HEK293 (cell line): ENCODE results near the gene AGXT2.

ENCODE experiments used
- CTCF ChIA-PET: fragments of 350-600 bp; formaldehyde crosslinking; extraction: SDS; loops from one replicate; lab custom pipeline; 2021; ENCODE audit warnings: antibody characterized with exemption; lab: Yijun Ruan, JAX
- POLR2A ChIA-PET: fragments of 300-600 bp; formaldehyde crosslinking; extraction: SDS; loops from one replicate; lab custom pipeline; 2020; ENCODE audit warnings: antibody characterized with exemption, inconsistent platforms; lab: Yijun Ruan, JAX
- H3K27ac ChIP-seq: fragments of 200-500 bp; sonication (Bioruptor generic); 2 replicates; pipeline ENCODE4 v1.5.1; 2014; ENCODE audit warnings: low read depth, low read length, control low read depth, inconsistent platforms; ENCODE audit errors: extremely low read depth
- H3K36me3 ChIP-seq, 2 experiments: fragments of 200-500 bp in 1 of 2; sonication (Bioruptor generic) in 1 of 2; 1 replicate in 1 of 2; 2 replicates in 1 of 2; pipeline ENCODE4 v1.5.1; 2014 to 2017; ENCODE audit warnings: inconsistent platforms in 2 of 2, low read length in 2 of 2; ENCODE audit not compliant: control insufficient read depth in 2 of 2, insufficient read depth in 1 of 2
- H3K4me1 ChIP-seq: fragments of 200-500 bp; sonication (Bioruptor generic); 2 replicates; pipeline ENCODE4 v1.5.1; 2014; ENCODE audit warnings: mild to moderate bottlenecking, low read length, inconsistent platforms; ENCODE audit not compliant: control insufficient read depth, insufficient read depth
- H3K4me3 ChIP-seq: 2 replicates; pipeline ENCODE4 v1.5.1; 2011; ENCODE audit warnings: low read depth, mild to moderate bottlenecking, control low read depth, low read length, moderate library complexity
- H3K9me3 ChIP-seq: fragments of 200-500 bp; sonication (Bioruptor generic); 2 replicates; pipeline ENCODE4 v1.5.1; 2014; ENCODE audit warnings: low read depth, low read length, inconsistent platforms; ENCODE audit not compliant: control insufficient read depth, insufficient read depth
- ATF2 ChIP-seq: fragments of 450-650 bp; formaldehyde crosslinking; IDR thresholded peaks from 2 replicates; pipeline ENCODE4 v1.5.1; 2016; ENCODE audit warnings: missing biosample characterization, missing genetic modification characterization, low read depth
- BCL6B ChIP-seq: fragments of 450-650 bp; formaldehyde crosslinking; IDR thresholded peaks from 2 replicates; pipeline ENCODE4 v1.5.1; 2017; ENCODE audit warnings: missing biosample characterization, missing genetic modification characterization
- GLIS1 ChIP-seq: fragments of 450-650 bp; formaldehyde crosslinking; IDR thresholded peaks from 2 replicates; pipeline ENCODE4 v1.5.1; 2016; ENCODE audit warnings: missing biosample characterization, missing genetic modification characterization
- HOXC10 ChIP-seq: sonication (generic); formaldehyde crosslinking; IDR thresholded peaks from 2 replicates; pipeline ENCODE4 v1.8.1; 2023; ENCODE audit warnings: mild to moderate bottlenecking, missing genetic modification reagents
- MEIS1 ChIP-seq: sonication (generic); formaldehyde crosslinking; IDR thresholded peaks from 2 replicates; pipeline ENCODE4 v1.8.1; 2022; ENCODE audit warnings: missing genetic modification reagents, mild to moderate bottlenecking, borderline replicate concordance
- SALL2 ChIP-seq: fragments of 450-650 bp; formaldehyde crosslinking; IDR thresholded peaks from 2 replicates; pipeline ENCODE4 v1.5.0; 2017; ENCODE audit warnings: missing biosample characterization, mild to moderate bottlenecking, missing genetic modification characterization, borderline replicate concordance
- TRIM28 ChIP-seq: IDR thresholded peaks from 2 replicates; pipeline ENCODE4 v1.6.1; 2011; ENCODE audit warnings: low read length, control low read depth, borderline replicate concordance
- ZBTB26 ChIP-seq: fragments of 450-650 bp; formaldehyde crosslinking; optimal IDR thresholded peaks from 2 replicates; pipeline ENCODE3; 2016; ENCODE audit warnings: missing biosample characterization, mild to moderate bottlenecking, missing genetic modification characterization
- ZNF114 ChIP-seq: fragments of 450-650 bp; formaldehyde crosslinking; IDR thresholded peaks from 2 replicates; pipeline ENCODE4 v1.5.0; 2017; ENCODE audit warnings: missing biosample characterization, missing genetic modification characterization
- ZNF175 ChIP-seq: fragments of 450-650 bp; formaldehyde crosslinking; IDR thresholded peaks from 2 replicates; pipeline ENCODE4 v1.5.1; 2016; ENCODE audit warnings: missing biosample characterization, missing genetic modification characterization
- ZNF202 ChIP-seq: fragments of 450-650 bp; formaldehyde crosslinking; IDR thresholded peaks from 2 replicates; pipeline ENCODE4 v1.5.1; 2016; ENCODE audit warnings: missing biosample characterization, missing genetic modification characterization, borderline replicate concordance
- ZNF266 ChIP-seq: fragments of 450-650 bp; formaldehyde crosslinking; IDR thresholded peaks from 2 replicates; pipeline ENCODE4 v1.5.1; 2016; ENCODE audit warnings: missing biosample characterization, missing genetic modification characterization, low read depth
- ZNF274 ChIP-seq, 2 experiments: fragments of 200-500 bp in 1 of 2; fragments of 450-650 bp in 1 of 2; sonication (Bioruptor generic) in 1 of 2; formaldehyde crosslinking in 1 of 2; IDR thresholded peaks; 2 replicates each; pipeline versions ENCODE4 v1.5.1 to v1.6.1; 2014 to 2016; ENCODE audit warnings: borderline replicate concordance in 1 of 2, inconsistent platforms in 1 of 2, low read length in 1 of 2, missing biosample characterization in 1 of 2, missing genetic modification characterization in 1 of 2
- ZNF335 ChIP-seq: fragments of 450-650 bp; formaldehyde crosslinking; conservative IDR thresholded peaks from 2 replicates; pipeline ENCODE4 v1.5.1; 2016; ENCODE audit warnings: missing biosample characterization, missing genetic modification characterization
- ZNF391 ChIP-seq: fragments of 450-650 bp; formaldehyde crosslinking; IDR thresholded peaks from 2 replicates; pipeline ENCODE4 v1.5.1; 2016; ENCODE audit warnings: low read depth, missing biosample characterization, missing genetic modification characterization, borderline replicate concordance
- ZNF394 ChIP-seq: fragments of 450-650 bp; formaldehyde crosslinking; IDR thresholded peaks from 2 replicates; pipeline ENCODE4 v1.5.1; 2016; ENCODE audit warnings: missing biosample characterization, missing genetic modification characterization, mild to moderate bottlenecking, moderate library complexity, borderline replicate concordance
- ZNF426 ChIP-seq: fragments of 450-650 bp; formaldehyde crosslinking; IDR thresholded peaks from 2 replicates; pipeline ENCODE4 v1.5.1; 2017; ENCODE audit warnings: missing biosample characterization, missing genetic modification characterization, mild to moderate bottlenecking, inconsistent platforms, moderate library complexity
- ZNF521 ChIP-seq: fragments of 450-650 bp; formaldehyde crosslinking; IDR thresholded peaks from 2 replicates; pipeline ENCODE4 v1.5.1; 2017; ENCODE audit warnings: missing biosample characterization, mild to moderate bottlenecking, missing genetic modification characterization
- ZNF558 ChIP-seq: fragments of 450-650 bp; formaldehyde crosslinking; IDR thresholded peaks from 2 replicates; pipeline ENCODE4 v1.5.1; 2016; ENCODE audit warnings: missing biosample characterization, missing genetic modification characterization
- ZNF580 ChIP-seq: fragments of 450-650 bp; formaldehyde crosslinking; IDR thresholded peaks from 2 replicates; pipeline ENCODE4 v1.5.1; 2016; ENCODE audit warnings: missing biosample characterization, missing genetic modification characterization
- ZNF585B ChIP-seq: fragments of 450-650 bp; formaldehyde crosslinking; IDR thresholded peaks from 2 replicates; pipeline ENCODE4 v1.5.1; 2016; ENCODE audit warnings: missing biosample characterization, missing genetic modification characterization
- ZNF623 ChIP-seq: fragments of 450-650 bp; formaldehyde crosslinking; IDR thresholded peaks from 2 replicates; pipeline ENCODE4 v1.5.1; 2016; ENCODE audit warnings: missing biosample characterization, missing genetic modification characterization
- ZNF629 ChIP-seq: fragments of 450-650 bp; formaldehyde crosslinking; IDR thresholded peaks from 2 replicates; pipeline ENCODE4 v1.5.1; 2017; ENCODE audit warnings: missing biosample characterization, missing genetic modification characterization
- ZNF707 ChIP-seq: fragments of 450-650 bp; formaldehyde crosslinking; IDR thresholded peaks from 2 replicates; pipeline ENCODE4 v1.5.1; 2016; ENCODE audit warnings: missing biosample characterization, missing genetic modification characterization
- ZNF747 ChIP-seq: fragments of 450-650 bp; formaldehyde crosslinking; IDR thresholded peaks from 2 replicates; pipeline ENCODE4 v1.5.1; 2016; ENCODE audit warnings: missing biosample characterization, missing genetic modification characterization
- ZNF776 ChIP-seq: fragments of 450-650 bp; formaldehyde crosslinking; IDR thresholded peaks from 2 replicates; pipeline ENCODE4 v1.5.0; 2017; ENCODE audit warnings: missing biosample characterization, missing genetic modification characterization, borderline replicate concordance
- ZNF791 ChIP-seq: fragments of 450-650 bp; formaldehyde crosslinking; IDR thresholded peaks from 2 replicates; pipeline ENCODE4 v1.5.1; 2016; ENCODE audit warnings: missing biosample characterization, missing genetic modification characterization
- ZSCAN5A ChIP-seq: fragments of 450-650 bp; formaldehyde crosslinking; IDR thresholded peaks from 2 replicates; pipeline ENCODE4 v1.5.1; 2016; ENCODE audit warnings: missing biosample characterization, missing genetic modification characterization

The AGXT2 gene

GRCh38 chr5:35023391-35024178 is 24.2 kb downstream of the AGXT2 start (continued):
- TF ChIP-seq TRIM28: no peak
- no peak for TF ChIP-seq ZBTB26
- no peak for TF ChIP-seq ZNF580 (tag by site-specific recombination)
- no peak for TF ChIP-seq ZNF391 (tag by site-specific recombination)
- TF ChIP-seq ATF2 (tag by site-specific recombination): no peak
- TF ChIP-seq ZNF623 (tag by site-specific recombination): peak; percentile 46
- no peak for TF ChIP-seq ZNF521 (tag by site-specific recombination)
- TF ChIP-seq ZNF629: 0 out of 2 replicates have a peak, but pooled peaks have one; percentile 29
- peak; percentile 81; the same call in 1 of the 2 replicates for TF ChIP-seq ZNF394
- TF ChIP-seq ZNF202 (tag by site-specific recombination): 0 out of 2 replicates have a peak, but pooled peaks have one; percentile 61
- no peak for TF ChIP-seq ZNF274 (IDR thresholded peaks at IDR 0.05; ENCODE audit: low read length)
- no peak for TF ChIP-seq ZNF274 (tag by site-specific recombination; IDR thresholded peaks at IDR 0.05; ENCODE audit: borderline replicate concordance)
- TF ChIP-seq ZNF426 (tag by site-specific recombination): peak; percentile 65
- TF ChIP-seq ZNF175 (tag by site-specific recombination): no peak
- 0 out of 2 replicates have a peak, but pooled peaks have one; percentile 21 for TF ChIP-seq ZNF266 (tag by site-specific recombination)

- H3K9me3 ChIP-seq: no peaks in the 10 kb centered on the region
- no peak overlapping the region for H3K4me3 ChIP-seq
- ChIA-PET POLR2A (no interaction called here), CTCF (interaction anchor here (0.7 kb wide), 1 partner anchor 14 kb away, joined by 3 read pairs; no protein-coding TSS in a partner anchor)
- no peaks in the 10 kb centered on the region for H3K4me1 ChIP-seq
- H3K27ac ChIP-seq: no peak overlapping the region
- no peaks in the 10 kb centered on the region for H3K36me3 ChIP-seq
- no peak for TF ChIP-seq ZNF747 (tag by site-specific recombination)
- TF ChIP-seq ZNF394: no peak
- TF ChIP-seq ZNF707: no peak
- no peak for TF ChIP-seq ZSCAN5A (tag by site-specific recombination)
- no peak for TF ChIP-seq ZNF335 (tag by site-specific recombination)
- TF ChIP-seq SALL2: no peak
- TF ChIP-seq ZNF175 (tag by site-specific recombination): no peak
- TF ChIP-seq ZNF791 (tag by site-specific recombination): no peak
- TF ChIP-seq ZNF558: no peak
- TF ChIP-seq MEIS1: no peak
- no peak for TF ChIP-seq ZNF585B (tag by site-specific recombination)
- TF ChIP-seq GLIS1 (tag by site-specific recombination): no peak
- no peak for TF ChIP-seq ZNF776
- no peak for TF ChIP-seq BCL6B (tag by site-specific recombination)
- no peak for TF ChIP-seq HOXC10
- TF ChIP-seq ZNF114 (tag by site-specific recombination): no peak
These were observed 31.3 kb downstream of the AGXT2 start for GRCh38 chr5:35016174-35017051.
